ENCODE results near the gene AADACL3. TPM values are rescaled to one million over a fixed set of nuclear protein-coding genes. Genes with fewer than 3 reads are reported as not detected.
"Not testable (repeated sequence)": the region's sequence is repeated elsewhere in the genome, so short reads cannot be mapped to it uniquely, and the experiment has no call there.

Gene AADACL3, protein sequence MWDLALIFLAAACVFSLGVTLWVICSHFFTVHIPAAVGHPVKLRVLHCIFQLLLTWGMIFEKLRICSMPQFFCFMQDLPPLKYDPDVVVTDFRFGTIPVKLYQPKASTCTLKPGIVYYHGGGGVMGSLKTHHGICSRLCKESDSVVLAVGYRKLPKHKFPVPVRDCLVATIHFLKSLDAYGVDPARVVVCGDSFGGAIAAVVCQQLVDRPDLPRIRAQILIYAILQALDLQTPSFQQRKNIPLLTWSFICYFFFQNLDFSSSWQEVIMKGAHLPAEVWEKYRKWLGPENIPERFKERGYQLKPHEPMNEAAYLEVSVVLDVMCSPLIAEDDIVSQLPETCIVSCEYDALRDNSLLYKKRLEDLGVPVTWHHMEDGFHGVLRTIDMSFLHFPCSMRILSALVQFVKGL
- total RNA-seq: not detected
- long read RNA-seq, donor 1: 0 reads
- long read RNA-seq, donor 2: 0 reads

DNA sequence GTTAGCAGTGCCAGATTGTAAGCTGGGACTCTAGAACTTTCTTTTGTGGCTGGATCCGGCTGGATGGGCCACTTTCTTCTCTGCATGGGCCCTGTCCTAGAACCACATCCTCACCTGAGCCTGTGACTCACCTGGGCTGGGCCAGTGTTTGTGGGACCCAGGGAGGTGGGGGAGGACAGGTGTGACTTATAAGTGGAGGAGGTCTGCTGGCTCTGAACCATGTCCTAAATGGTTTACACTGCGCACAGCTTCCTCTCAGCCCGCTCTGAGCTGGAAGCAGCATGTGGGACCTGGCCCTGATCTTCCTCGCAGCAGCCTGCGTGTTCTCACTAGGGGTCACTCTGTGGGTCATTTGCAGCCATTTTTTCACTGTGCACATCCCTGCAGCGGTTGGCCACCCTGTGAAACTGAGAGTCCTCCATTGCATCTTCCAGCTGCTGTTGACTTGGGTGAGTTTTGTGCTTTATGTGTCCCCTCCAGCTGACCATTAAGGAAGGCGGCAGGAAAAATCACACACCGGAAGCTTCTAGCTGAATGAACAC lies at the start of gene AADACL3:
Gene AADACL3 (plus strand): TSS at position 215 of the 542 bp plus-strand sequence. CDS start 67 bp downstream, at position 282.
- intact Hi-C loops (cut with DNase I): no loop called here

DNA sequence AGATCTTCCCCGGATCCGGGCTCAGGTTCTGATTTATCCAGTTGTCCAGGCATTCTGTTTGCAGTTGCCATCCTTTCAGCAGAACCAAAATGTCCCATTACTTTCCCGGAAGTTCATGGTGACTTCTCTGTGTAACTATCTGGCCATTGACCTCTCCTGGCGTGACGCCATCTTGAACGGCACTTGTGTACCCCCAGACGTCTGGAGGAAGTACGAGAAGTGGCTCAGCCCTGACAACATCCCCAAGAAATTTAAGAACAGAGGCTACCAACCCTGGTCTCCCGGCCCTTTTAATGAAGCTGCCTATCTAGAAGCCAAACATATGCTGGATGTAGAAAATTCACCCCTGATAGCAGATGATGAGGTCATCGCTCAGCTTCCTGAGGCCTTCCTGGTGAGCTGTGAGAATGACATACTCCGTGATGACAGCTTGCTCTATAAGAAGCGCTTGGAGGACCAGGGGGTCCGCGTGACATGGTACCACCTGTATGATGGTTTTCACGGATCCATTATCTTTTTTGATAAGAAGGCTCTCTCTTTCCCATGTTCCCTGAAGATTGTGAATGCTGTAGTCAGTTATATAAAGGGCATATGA lies 49.7 kb upstream of the AADACL3 start:
- no peak for DNase-seq (ENCODE audit: low spot score)
- intact Hi-C loops (cut with DNase I): no loop called here

More for the DNA sequence above, at the start of gene AADACL3:
- no peak for DNase-seq (ENCODE audit: low spot score)

DNA sequence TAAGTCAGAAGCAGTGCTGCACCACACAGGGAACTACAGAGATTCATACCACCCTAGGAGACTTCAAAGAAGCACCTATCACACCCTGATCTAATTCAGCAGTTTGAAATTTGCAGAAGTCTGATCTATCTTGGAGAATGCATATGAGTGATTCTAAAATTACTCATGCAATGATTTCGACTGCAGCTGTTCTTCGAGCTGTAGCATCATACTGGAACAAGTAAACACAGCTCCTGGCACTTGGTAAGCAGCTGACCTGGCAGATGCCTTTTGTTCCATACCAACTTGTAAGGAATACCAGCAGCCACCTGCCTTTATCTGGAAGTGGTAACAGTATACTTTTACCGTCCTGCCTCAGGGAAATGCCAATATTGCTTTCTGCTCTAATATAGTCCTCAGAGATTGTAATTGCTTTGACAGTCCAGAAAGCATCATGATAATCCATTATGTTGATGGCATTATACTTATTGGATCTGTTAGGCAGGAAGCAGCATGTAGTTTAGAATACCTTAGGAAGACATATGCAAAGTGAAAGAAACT lies 46.3 kb upstream of the AADACL3 start:
- no peak for DNase-seq (ENCODE audit: low spot score)
- intact Hi-C loops (cut with DNase I): no loop called here

DNA sequence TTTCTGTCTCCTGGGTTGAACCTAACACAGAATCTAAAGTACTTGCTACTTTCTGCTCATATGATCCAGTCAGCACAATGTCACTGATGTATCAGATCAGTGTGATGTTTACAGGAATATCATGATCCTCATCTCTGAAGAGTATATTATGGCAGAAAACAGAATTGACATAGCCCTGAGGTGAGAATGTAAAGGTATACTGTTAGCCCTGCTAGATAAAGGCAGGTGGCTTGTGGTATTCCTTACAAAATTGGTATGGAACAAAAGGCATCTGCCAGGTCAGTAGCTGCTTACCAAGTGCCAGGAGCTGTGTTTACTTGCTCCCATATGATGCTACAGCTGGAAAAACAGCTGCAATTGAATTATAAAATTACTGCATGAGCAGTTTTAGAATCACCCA lies 41.6 kb upstream of the AADACL3 start:
- intact Hi-C loops (cut with DNase I): no loop called here
- DNase-seq (ENCODE audit: low spot score): no peak

DNA sequence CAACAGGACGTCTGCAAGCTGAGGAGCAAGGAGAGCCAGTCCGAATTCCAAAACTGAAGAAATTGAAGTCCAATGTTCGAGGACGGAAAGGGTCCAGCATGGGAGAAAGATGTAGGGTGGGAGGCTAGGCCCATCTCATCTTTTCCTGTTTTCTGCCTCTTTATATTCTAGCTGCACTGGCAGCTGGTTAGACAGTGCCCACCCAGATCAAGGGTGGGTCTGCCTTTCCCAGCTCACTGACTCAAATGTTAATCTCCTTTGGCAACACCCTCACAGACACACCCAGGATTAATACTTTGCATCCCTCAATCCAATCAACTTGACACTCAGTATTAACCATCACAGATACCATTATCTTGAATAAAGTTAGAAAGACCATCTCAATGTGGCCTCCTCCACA lies 39.8 kb upstream of the AADACL3 start:
- intact Hi-C loops (cut with DNase I); DNase-seq (ENCODE audit: low spot score): not testable (repeated sequence)

DNA sequence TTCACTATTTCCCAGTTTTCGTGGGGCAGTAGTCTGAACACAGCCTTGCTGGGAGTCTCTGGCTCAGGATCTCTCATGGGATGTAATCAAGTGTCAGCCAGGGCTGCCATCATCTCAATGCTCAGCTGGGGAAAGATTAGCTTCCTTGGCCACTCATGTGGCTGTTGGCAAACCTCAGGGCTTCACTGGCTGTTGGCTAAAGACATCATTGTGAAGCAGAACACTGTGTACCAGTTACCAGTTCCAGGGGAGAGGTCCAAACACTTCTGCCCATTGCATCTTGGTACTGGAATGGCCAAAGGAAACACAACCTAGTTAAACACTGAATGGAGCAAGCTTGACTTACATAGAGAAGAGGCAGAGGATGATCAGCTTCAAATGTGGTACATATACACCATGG lies 38.3 kb upstream of the AADACL3 start:
- no peak for DNase-seq (ENCODE audit: low spot score)
- intact Hi-C loops (cut with DNase I): no loop called here

DNA sequence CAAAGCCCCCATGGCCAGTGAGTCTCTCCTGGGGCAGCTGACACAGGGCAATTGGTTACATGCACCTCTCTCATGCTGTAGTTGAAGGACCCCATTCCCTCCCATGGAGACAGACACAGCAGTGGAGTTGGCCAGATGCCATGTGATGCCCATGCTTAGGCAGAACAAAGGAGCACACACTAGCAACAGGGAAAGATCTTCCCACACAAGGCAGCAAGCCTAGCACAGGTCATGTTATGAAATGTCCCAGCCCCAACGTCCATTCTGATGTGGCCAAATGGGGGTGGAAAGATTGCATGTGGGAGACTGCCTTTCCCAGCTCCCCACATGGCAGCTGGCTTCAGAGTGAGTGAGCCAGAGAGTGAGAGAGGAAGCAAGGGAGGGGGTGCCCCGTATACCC lies 37.6 kb upstream of the AADACL3 start:
- intact Hi-C loops (cut with DNase I): no loop called here
- DNase-seq (ENCODE audit: low spot score): no peak

DNA sequence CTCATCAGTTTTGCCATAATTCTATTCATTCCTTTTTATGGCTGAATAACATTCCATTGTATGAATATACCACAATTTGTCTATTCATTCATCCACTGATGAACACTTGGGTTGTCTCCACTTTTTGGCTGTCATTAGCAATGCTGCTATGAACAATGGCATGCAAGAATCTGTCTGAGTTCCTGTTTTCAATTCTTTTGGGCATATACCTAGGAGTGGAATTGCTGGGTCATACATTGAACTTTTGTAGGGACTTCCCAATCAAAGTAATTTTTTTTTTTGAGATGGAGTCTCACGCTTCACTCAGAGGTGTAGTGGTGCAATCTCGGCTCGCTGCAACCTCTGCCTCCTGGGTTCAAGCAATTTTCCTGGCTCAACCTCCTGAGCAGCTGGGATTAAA lies 37.1 kb upstream of the AADACL3 start:
- intact Hi-C loops (cut with DNase I): no loop called here
- no peak for DNase-seq (ENCODE audit: low spot score)

DNA sequence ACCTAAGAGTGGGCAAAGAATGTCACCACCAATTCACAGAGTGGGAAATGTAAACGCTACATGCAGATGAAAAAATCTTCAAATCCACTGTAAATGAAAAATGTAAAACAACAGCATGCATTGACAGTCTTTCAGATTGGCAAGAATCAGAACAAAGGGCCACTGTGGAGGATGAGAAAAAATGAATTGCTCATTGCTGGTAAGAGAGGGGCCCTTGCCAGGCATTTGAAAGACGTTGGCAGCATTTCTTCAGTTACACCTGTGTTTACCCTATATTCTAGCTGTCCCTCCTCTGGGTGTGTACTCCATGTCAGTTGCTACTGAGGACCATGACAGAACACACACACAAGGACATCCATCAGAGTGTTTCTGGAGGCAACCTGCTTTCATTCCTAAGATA lies 25.8 kb upstream of the AADACL3 start:
- DNase-seq (ENCODE audit: low spot score): no peak

DNA sequence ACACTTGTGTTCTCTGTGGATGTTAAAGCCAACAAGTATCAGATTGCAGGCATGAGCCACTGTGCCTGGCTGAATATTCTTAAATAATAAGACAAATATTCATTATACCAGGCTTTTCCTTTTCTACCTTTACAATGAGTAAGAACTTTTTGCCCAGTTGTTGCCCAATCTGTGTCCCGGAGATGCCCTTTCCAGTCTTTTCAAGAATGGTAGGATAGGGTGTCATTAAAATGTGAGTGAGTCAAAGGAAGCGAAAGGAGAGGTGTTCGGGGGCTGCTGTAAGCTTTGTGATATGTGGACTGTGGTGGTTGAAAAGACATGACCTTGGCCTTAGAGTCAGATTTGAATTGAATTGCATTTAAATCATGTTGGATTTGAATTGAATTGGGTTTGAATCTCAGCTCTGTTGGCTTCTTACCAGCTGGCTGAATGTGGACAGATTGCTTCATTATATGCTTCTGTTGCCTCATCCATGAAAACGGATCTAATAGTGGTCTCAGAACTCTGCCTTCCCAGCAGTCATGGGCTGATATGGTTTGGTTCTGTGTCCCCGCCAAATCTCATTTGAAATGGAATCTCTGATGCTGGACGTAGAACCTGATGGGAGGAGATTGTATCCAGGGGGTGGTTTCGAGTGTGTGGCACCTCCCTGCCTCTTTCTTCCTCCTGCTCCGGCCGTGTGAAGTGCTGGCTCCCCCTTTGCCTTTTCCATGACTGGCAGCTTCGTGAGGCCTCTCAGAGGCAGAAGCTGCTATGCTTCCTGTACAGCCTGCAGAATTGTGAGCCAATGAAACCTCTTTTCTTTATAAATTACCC lies 22.7 kb upstream of the AADACL3 start:
- intact Hi-C loops (cut with DNase I): no loop called here
- DNase-seq (ENCODE audit: low spot score): no peak

More for the DNA sequence above, 25.8 kb upstream of the AADACL3 start:
- intact Hi-C loops (cut with DNase I): no loop called here

DNA sequence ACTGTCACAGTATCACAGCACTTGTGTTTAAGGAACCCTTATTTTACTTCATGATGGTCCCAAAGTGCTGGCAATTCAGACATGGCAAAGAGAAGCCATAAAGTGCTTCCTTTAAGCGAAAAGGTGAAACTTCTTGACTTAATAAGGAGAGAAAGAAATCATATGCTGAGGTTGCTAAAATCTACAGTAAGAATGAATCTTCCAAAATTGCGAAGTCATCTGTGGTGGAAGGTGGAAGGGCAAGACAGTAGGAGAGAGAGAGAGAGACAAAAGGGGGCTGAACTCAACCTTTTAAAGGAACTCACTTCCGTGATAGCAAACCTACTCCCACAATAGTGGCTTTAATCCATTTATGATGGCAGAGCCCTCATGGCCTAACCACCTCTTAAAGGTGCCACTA lies 19.3 kb upstream of the AADACL3 start:
- no peak for DNase-seq (ENCODE audit: low spot score)
- intact Hi-C loops (cut with DNase I): no loop called here

DNA sequence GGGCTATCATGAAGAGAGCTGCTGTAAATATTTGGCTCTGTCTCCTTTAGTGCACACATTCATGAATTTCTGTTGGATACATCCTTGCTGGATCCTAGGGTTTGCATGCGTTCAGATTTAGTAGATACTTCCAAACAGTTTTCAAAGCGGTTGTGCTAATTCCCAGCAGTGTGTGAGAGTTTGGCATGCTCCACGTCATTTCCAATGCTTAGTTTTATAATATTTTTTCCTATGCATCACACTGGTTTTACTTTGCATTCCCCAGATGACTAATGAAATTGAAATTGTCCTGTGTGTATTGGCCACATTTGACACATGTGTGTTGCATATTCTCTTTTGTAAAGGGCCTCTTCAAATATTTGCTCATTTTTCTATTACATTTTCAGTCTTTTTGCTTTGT lies 18.5 kb upstream of the AADACL3 start:
- intact Hi-C loops (cut with DNase I): no loop called here
- no peak for DNase-seq (ENCODE audit: low spot score)

DNA sequence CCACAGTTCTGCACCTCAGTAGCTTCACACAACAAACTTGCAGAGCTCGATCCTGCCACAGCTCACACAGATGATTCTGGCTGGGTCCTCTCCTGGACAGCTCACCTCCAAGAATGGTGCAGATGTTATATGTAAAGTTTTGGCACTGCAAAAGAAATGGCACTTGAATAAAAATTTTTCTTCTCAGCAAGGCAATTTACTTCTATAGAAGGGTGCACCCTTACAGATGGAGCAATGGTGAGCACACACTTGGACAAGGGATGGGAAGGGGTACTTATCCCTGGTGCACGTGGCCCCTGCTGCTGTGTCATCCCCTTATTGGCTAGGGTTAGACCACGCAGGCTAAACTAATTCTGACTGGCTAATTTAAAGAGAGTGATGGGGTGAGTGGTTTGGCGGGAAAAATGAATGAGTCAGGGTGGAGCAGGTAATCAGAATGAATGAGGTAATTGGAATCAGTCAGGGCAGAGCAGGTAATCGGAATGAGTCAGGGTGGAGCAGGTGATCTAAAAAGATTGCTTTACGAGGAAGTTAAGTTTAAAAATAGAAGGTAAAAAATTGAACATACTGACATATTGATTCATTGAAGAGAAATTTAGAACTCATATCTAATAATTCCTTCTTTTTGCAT lies 12.0 kb upstream of the AADACL3 start:
- no peak for DNase-seq (ENCODE audit: low spot score)
- intact Hi-C loops (cut with DNase I): no loop called here

DNA sequence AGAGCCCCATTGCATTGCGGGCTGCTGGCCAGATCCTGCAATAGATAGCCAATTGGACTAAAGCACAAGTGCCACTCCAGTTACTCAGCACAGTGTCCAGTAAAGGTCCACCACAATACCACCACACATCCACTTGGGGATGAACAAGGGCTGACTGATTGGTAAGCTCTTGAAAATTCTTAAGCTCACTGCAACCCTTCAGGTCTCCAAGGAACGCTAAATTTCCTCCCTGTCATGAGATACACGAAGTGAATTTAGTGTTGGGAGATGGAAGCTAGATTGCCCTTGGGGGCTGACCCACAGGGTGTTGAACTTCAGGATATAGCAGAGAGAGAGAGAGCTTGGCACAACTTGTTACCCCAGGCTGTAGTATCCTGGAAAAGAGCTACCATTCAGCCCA lies 9.8 kb upstream of the AADACL3 start:
- no peak for DNase-seq (ENCODE audit: low spot score)
- intact Hi-C loops (cut with DNase I): no loop called here

DNA sequence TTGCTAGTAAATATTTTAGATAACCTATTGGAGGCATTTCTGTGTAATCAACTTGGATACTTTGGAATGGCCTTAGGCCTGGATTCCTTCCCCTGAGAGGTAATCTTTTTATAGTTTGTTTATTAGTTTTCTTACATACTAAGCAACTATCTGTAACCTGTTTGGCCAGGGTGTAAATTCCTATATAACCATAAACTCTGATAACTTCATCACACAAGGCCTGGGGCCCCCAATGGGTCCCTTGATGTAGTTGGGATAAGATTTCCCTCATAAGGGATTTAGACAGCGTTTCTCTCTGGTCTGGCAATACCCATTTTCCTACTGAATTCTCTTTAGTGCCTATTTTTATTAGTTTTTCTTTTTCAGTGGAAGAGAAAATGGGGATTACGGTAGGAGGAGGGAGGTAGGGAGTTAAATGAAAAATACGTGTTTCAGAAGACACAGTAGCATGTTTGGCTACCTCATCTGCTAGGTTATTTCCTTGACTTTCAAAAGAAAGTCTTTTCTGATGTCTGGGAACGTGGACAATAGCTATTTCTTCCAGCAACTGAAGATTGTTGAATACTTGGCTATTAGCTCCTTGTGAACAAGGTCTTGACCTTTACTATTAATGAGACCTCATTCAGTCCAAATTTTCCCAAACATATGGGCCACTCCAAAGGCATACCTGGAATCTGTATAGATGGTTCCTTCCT lies 7.4 kb upstream of the AADACL3 start:
- intact Hi-C loops (cut with DNase I): no loop called here
- no peak for DNase-seq (ENCODE audit: low spot score)

DNA sequence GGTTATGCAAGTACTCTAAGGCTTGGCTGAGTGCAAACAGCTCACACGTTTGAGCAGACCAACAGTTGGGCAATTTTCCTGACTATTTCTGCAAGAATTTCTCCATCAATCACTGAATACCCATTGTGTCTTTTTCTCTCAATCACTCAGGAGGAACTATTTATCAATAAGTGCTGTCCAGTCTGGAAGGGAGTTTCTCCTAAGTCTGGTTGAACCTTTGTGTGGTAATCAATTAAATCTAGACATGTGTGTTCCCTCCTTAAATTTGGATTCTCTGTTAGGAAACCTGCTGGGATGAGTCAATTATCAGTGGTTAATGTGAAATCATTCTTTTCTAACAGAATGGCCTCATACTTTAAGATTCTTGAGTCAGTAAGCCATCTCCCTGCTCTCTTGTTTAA lies 6.8 kb upstream of the AADACL3 start:
- no peak for DNase-seq (ENCODE audit: low spot score)
- intact Hi-C loops (cut with DNase I): no loop called here

DNA sequence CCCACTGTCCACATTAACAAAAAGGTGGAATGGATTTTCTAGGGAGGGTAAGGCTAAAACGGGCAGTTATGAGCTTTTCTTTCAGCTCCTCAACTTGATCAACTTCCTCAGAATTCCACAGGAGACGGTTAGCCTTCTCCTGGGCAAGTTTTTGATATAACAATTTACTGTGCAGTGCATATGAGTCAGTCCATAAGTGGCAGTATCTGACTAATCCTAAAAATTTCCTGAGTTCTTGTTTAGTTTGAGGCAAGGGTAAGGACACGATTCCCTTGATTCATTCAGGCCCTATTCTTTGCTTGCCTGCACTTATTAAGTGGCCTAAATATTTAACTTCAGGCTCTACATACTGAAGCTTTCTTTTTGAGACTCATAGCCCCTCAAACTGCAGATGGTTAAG lies 6.2 kb upstream of the AADACL3 start:
- intact Hi-C loops (cut with DNase I): no loop called here
- no peak for DNase-seq (ENCODE audit: low spot score)

DNA sequence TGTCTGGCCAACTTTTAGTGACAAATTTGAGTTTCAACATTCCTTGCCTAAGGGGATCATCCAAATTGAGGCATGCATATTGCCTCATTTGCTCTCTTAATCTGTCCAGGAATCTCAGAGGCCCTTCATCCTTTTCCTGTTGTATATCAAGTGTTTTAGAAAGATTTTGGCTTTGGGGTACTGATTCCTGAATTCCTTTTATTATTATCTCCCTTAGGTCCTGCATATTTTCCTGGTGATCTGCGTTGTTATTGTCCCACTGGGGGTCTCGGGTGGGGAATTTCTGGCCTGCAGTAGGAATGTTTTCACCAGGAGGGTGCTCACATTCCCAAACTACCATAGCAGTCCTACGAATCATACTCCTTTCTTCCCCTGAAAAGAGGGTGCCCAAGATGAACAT lies 4.4 kb upstream of the AADACL3 start:
- no peak for DNase-seq (ENCODE audit: low spot score)
- intact Hi-C loops (cut with DNase I): no loop called here

DNA sequence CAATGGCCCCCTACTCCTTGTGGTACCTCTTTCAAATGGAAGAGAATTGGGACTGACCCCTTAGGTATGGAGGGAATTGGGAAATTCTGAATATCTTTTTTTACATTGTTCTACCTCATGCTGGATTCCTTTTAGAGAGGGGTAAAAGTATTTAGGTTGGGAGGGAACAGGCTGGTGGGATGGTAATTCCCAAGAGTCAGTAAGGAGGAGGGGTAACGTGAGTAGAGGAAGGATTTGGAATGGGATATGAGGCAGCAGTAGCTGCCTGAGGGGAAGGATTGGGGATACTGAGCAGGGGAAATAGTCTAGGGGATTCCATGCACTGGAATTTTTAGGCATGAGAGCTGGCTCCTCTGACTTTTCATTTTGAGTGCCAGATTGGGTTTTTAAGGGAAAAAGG lies 3.8 kb upstream of the AADACL3 start:
- intact Hi-C loops (cut with DNase I): no loop called here
- DNase-seq (ENCODE audit: low spot score): no peak

Measured in posterior vena cava (tissue), 2 donors.